Naive thymus-derived CD4-positive, alpha-beta T cell (primary cell): ENCODE results near the gene ACSF3. TPM values are rescaled to one million over a fixed set of nuclear protein-coding genes. Genes with fewer than 3 reads are reported as not detected.
A peak's percentile ranks its signal among the peaks of the same experiment; 100 is the strongest.

ENCODE experiments used
- ATAC-seq: fragments of 150-1000 bp; cut with Tn5 transposase; 2 replicates; pipeline ENCODE4 v1.10.0; 2021; ENCODE audit warnings: mild to moderate bottlenecking, moderate library complexity
- CTCF ChIA-PET: fragments of 350-600 bp; sonication (Branson Sonifier 250); formaldehyde crosslinking; loops from one replicate; lab custom pipeline; 2021; ENCODE audit warnings: antibody characterized with exemption; lab: Charles Lee
- POLR2A ChIA-PET: fragments of 350-600 bp; sonication (Branson Sonifier 250); formaldehyde crosslinking; loops from one replicate; lab custom pipeline; 2021; ENCODE audit warnings: antibody characterized with exemption, inconsistent platforms; lab: Charles Lee
- DNase-seq, 9 donors: peaks; one replicate each; pipeline versions ENCODE4 v3.0.0 to v3.0.0-alpha.2; 2020 to 2022; ENCODE audit warnings: mixed read lengths in 1 of 9
- H3K27ac ChIP-seq: one replicate; pipeline ENCODE4 v1.7.0; 2013; ENCODE audit warnings: mild to moderate bottlenecking, low read depth, low read length, moderate library complexity
- H3K27me3 ChIP-seq, 2 donors: one replicate each; pipeline ENCODE4 v1.7.0; 2013; ENCODE audit warnings: low read length in 2 of 2, mild to moderate bottlenecking in 2 of 2, moderate library complexity in 2 of 2; ENCODE audit not compliant: control insufficient read depth in 2 of 2, insufficient read depth in 2 of 2
- H3K36me3 ChIP-seq, 3 experiments: 1 replicate in 2 of 3; 2 replicates in 1 of 3; pipeline ENCODE4 v1.7.0; 2013; ENCODE audit warnings: low read length in 3 of 3, mild to moderate bottlenecking in 3 of 3, moderate library complexity in 1 of 3; ENCODE audit not compliant: insufficient read depth in 3 of 3, control insufficient read depth in 2 of 3
- H3K4me1 ChIP-seq, 2 donors: one replicate each; pipeline ENCODE4 v1.7.0; 2013; ENCODE audit warnings: low read length in 2 of 2, mild to moderate bottlenecking in 2 of 2, moderate library complexity in 1 of 2; ENCODE audit not compliant: control insufficient read depth in 2 of 2, insufficient read depth in 2 of 2
- H3K4me3 ChIP-seq: 2 replicates; pipeline ENCODE4 v1.7.0; 2013; ENCODE audit warnings: mild to moderate bottlenecking, low read length
- H3K9me3 ChIP-seq, 3 experiments: 1 replicate in 2 of 3; 2 replicates in 1 of 3; pipeline ENCODE4 v1.7.0; 2013; ENCODE audit warnings: low read length in 3 of 3; ENCODE audit not compliant: control insufficient read depth in 2 of 3
- H3K27ac Mint-ChIP-seq, 9 donors: one replicate each; pipeline ENCODE4 v1.8.0; 2020 to 2022; ENCODE audit warnings: mixed read lengths in 9 of 9, mild to moderate bottlenecking in 8 of 9, moderate library complexity in 5 of 9, inconsistent platforms in 2 of 9
- H3K27me3 Mint-ChIP-seq, 5 donors: one replicate each; pipeline ENCODE4 v1.8.0; 2021 to 2022; ENCODE audit warnings: mixed read lengths in 5 of 5, mild to moderate bottlenecking in 1 of 5
- H3K36me3 Mint-ChIP-seq, 5 donors: one replicate each; pipeline ENCODE4 v1.8.0; 2020 to 2022; ENCODE audit warnings: mixed read lengths in 5 of 5, mild to moderate bottlenecking in 3 of 5, inconsistent platforms in 1 of 5
- H3K4me1 Mint-ChIP-seq, 7 donors: one replicate each; pipeline ENCODE4 v1.8.0; 2020 to 2022; ENCODE audit warnings: mixed read lengths in 7 of 7, mild to moderate bottlenecking in 3 of 7, inconsistent platforms in 1 of 7
- H3K4me3 Mint-ChIP-seq, 10 donors: one replicate each; pipeline ENCODE4 v1.8.0; 2020 to 2022; ENCODE audit warnings: mild to moderate bottlenecking in 10 of 10, mixed read lengths in 10 of 10, moderate library complexity in 6 of 10, inconsistent platforms in 2 of 10
- H3K9me3 Mint-ChIP-seq, 11 donors: one replicate each; pipeline ENCODE4 v1.8.0; 2020 to 2022; ENCODE audit warnings: mixed read lengths in 11 of 11, mild to moderate bottlenecking in 4 of 11, inconsistent platforms in 1 of 11, moderate library complexity in 1 of 11
- intact Hi-C, 2 donors: fragments of 100-400 bp; cut with micrococcal nuclease; formaldehyde crosslinking; loops; one replicate each; pipeline ENCODE4 v1.15.1; 2023
- polyA plus RNA-seq, 2 donors: library from polyadenylated mRNA; unstranded; fragments of 300-500 nt; fragmentation: Illumina TruSeq; gene quantifications; one replicate each; pipeline ENCODE4 v1.2.3, GENCODE V29; 2021
- total RNA-seq, 6 experiments: library from RNA in 5 of 6; stranded (reverse) in 5 of 6; gene quantifications; 1 replicate in 5 of 6; 2 replicates in 1 of 6; pipeline ENCODE4 v1.2.3 and lab custom pipeline; 2021 to 2026

The ACSF3 gene
- total and polyA plus RNA-seq, 7 experiments from 2014 or later: 26.2 to 84.1 (median 68.5) TPM

DNA sequence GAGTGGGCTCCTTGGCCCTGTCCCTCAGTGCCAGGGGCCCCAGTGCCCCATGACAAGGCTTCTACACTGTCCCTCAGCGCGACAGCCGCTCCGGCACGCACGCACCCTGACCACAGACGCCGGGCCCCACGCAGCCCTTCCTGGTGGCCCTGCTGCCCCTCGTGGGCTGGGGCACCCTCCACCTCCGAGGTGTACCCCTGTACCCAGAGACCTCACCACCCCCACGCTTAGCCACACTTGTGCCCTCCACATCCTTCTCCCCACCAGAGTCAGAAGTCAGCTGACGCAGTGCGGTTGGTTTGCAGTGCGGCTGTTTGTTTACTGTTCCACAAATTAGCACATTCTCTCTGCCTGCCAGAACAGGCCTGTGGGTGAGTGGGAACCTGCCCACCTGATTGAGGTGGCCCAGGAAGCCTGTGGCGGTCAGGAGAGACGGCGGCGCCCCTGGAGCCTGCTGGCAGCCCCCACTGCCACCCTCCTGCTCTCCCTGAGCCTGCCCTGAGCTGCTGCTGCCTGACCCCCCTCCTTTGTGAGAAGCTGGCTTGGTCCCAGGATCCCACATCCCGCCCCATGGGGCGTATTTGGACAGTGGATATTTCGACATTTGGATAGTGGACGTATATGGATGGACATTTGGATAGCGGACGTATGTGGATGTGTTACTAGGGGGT lies 39.9 kb downstream of the ACSF3 start:
- peaks cover 0 to 66% (median 10%) of the 10 kb centered on the region in 3 experiments for H3K36me3 ChIP-seq
- POLR2A ChIA-PET: interaction anchor here (0.6 kb wide), 1 partner anchor 285 kb away, joined by 3 read pairs; no protein-coding TSS in a partner anchor
- no peak for ATAC-seq

DNA sequence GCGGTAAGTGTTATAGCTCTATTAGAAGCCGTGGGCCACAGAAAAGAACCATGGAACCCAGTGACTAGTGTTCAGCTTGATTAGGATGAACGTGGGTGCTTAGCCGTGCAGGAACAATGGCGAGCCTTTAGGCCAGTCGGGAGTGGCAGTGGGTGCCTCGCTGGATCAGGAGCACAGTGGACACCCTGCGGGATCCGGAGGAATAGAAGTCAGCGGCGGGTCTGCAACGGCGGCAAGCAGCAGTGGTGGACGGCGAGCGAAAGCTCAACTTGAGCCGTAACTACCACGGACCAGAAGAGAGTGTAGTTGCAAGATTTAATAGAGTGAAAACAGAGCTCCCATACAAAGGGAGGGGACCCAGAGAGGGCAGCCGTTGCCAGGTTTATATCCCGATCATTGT lies 40.6 kb downstream of the ACSF3 start:
- no peaks in the 10 kb centered on the region for H3K9me3 ChIP-seq
- peaks cover 0 to 3% (median 0%) of the 10 kb centered on the region in 11 donors for H3K9me3 Mint-ChIP-seq
- POLR2A ChIA-PET: interaction anchor here (0.6 kb wide), 1 partner anchor 285 kb away, joined by 3 read pairs; no protein-coding TSS in a partner anchor
- no peak overlapping the region for H3K4me3 Mint-ChIP-seq
- H3K27ac ChIP-seq: no peak overlapping the region
- H3K27me3 Mint-ChIP-seq: no peaks in the 10 kb centered on the region
- H3K36me3 Mint-ChIP-seq: peaks cover 6 to 38% (median 22%) of the 10 kb centered on the region in 5 donors
- H3K4me1 ChIP-seq: no peaks in the 10 kb centered on the region
- ATAC-seq (no peak), DNase-seq (no peak)
- no peak overlapping the region for H3K4me3 ChIP-seq
- H3K27ac Mint-ChIP-seq: no peak overlapping the region
- H3K27me3 ChIP-seq: no peaks in the 10 kb centered on the region
- CTCF ChIA-PET: interaction anchor here (0.6 kb wide), 1 partner anchor 18 kb away, joined by 3 read pairs; no protein-coding TSS in a partner anchor
- intact Hi-C loops: no loop called here
- peaks cover 3 to 14% (median 10%) of the 10 kb centered on the region in 7 donors for H3K4me1 Mint-ChIP-seq
- peaks cover 0 to 72% (median 10%) of the 10 kb centered on the region in 3 experiments for H3K36me3 ChIP-seq

More for the DNA sequence above, 39.9 kb downstream of the ACSF3 start:
- H3K4me3 ChIP-seq: no peak overlapping the region
- H3K27me3 ChIP-seq: no peaks in the 10 kb centered on the region
- Mint-ChIP-seq H3K36me3 (peaks cover 6 to 39% (median 29%) of the 10 kb centered on the region in 5 donors), H3K9me3 (peaks cover 0 to 5% (median 0%) of the 10 kb centered on the region in 11 donors), H3K27me3 (no peaks in the 10 kb centered on the region), H3K27ac (peak overlapping the region in 1 of 9 donors; percentile 9), H3K4me3 (no peak overlapping the region), H3K4me1 (peaks cover 4 to 21% (median 17%) of the 10 kb centered on the region in 7 donors)
- CTCF ChIA-PET: interaction anchor here (0.6 kb wide), 1 partner anchor 18 kb away, joined by 3 read pairs; no protein-coding TSS in a partner anchor
- intact Hi-C loops: no loop called here
- H3K9me3 ChIP-seq: no peaks in the 10 kb centered on the region
- H3K27ac ChIP-seq: no peak overlapping the region
- no peak for DNase-seq
- H3K4me1 ChIP-seq: no peaks in the 10 kb centered on the region

DNA sequence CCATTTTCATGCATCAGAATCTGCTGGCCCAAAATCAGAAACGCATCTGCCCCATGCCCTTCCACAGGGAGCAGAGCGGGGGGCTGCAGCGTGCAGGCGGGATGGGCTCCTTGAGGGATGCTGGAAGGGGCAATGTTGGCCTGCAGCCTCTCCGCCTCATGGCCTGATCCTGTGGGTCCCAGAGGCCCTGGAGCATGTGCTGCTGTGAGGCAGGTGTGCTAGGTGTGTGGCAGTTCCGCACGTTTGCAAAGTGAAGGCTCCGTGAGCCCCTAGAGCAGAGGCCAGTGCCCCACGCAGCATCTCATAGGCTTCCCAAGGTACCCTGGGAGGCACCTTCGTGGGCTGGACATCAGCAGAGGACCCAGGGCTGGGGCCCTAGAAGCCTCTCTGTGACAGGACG lies 41.5 kb downstream of the ACSF3 start:
- intact Hi-C loops: no loop called here
- no peaks in the 10 kb centered on the region for H3K27me3 ChIP-seq

DNA sequence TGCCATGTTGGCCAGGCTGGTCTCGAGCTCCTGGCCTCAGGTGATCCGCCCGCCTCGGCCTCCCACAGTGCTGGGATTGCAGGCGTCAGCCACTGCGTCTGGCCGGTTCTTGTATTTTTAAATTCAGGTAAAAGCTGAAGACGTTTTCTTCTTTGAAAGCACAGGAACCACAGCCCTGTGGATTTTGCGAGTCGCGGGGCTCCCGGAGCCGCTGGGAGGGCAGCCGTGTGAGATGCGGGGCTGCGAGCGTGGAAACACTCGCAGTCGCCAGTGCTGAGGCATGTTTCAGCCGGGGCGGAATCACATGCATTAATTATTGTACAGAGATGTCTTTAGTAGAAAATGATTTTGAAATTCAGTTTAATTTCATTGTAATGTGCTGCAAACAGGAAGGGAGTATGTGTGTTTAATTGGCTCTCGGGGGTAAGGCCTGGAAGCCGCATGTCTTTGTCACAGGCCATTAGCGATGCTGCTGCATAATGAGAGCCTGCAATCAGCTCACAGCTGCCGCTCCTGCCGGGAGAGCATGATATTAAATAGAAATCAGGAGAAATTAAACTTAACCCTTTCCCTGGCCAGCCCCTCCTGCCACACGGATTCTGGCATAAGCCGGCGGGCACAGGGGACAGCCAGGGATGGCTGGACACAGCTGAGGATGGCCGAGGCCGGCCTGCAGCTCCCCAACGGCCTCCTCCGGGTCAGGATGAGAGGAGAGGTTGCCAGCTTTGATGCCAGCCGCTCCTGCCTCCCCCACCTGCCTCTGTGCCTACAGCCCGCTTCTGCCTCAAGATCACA lies 42.5 kb downstream of the ACSF3 start:
- H3K27me3 ChIP-seq: no peaks in the 10 kb centered on the region
- H3K36me3 Mint-ChIP-seq: peaks cover 6 to 35% (median 16%) of the 10 kb centered on the region in 5 donors
- H3K27me3 Mint-ChIP-seq: no peaks in the 10 kb centered on the region
- intact Hi-C loops: no loop called here
- CTCF ChIA-PET: no interaction called here
- POLR2A ChIA-PET: no interaction called here
- H3K4me3 Mint-ChIP-seq: no peak overlapping the region
- peaks cover 0 to 10% (median 6%) of the 10 kb centered on the region in 7 donors for H3K4me1 Mint-ChIP-seq
- ATAC-seq (no peak), DNase-seq (no peak)
- H3K27ac Mint-ChIP-seq: no peak overlapping the region
- H3K4me1 ChIP-seq: no peaks in the 10 kb centered on the region
- H3K9me3 ChIP-seq: no peaks in the 10 kb centered on the region
- H3K27ac ChIP-seq: no peak overlapping the region
- H3K4me3 ChIP-seq: no peak overlapping the region
- peaks cover 0 to 87% (median 13%) of the 10 kb centered on the region in 3 experiments for H3K36me3 ChIP-seq
- H3K9me3 Mint-ChIP-seq: no peaks in the 10 kb centered on the region

More for the DNA sequence above, 41.5 kb downstream of the ACSF3 start:
- ChIA-PET POLR2A (no interaction called here), CTCF (interaction anchor here (0.6 kb wide), 1 partner anchor 13 kb away, joined by 3 read pairs; no protein-coding TSS in a partner anchor)
- DNase-seq: no peak
- no peaks in the 10 kb centered on the region for H3K9me3 ChIP-seq
- no peak overlapping the region for H3K27ac ChIP-seq
- H3K36me3 ChIP-seq: peaks cover 0 to 79% (median 10%) of the 10 kb centered on the region in 3 experiments
- Mint-ChIP-seq H3K9me3 (no peaks in the 10 kb centered on the region), H3K27ac (peak overlapping the region in 1 of 9 donors; percentile 65), H3K27me3 (no peaks in the 10 kb centered on the region), H3K4me1 (peaks cover 2 to 10% (median 6%) of the 10 kb centered on the region in 7 donors), H3K4me3 (no peak overlapping the region), H3K36me3 (peaks cover 6 to 29% (median 17%) of the 10 kb centered on the region in 5 donors)
- H3K4me3 ChIP-seq: no peak overlapping the region
- no peak for ATAC-seq
- no peaks in the 10 kb centered on the region for H3K4me1 ChIP-seq

- intact Hi-C loops: no loop called here
- H3K27ac ChIP-seq: no peak overlapping the region
- no peaks in the 10 kb centered on the region for H3K4me1 ChIP-seq
- CTCF ChIA-PET: no interaction called here
- ATAC-seq (no peak), DNase-seq (no peak)
- H3K4me3 ChIP-seq: no peak overlapping the region
- Mint-ChIP-seq H3K27ac (no peak overlapping the region), H3K36me3 (peaks cover 3 to 30% (median 12%) of the 10 kb centered on the region in 5 donors), H3K4me3 (no peak overlapping the region), H3K4me1 (peaks cover 0 to 10% (median 4%) of the 10 kb centered on the region in 7 donors), H3K27me3 (no peaks in the 10 kb centered on the region), H3K9me3 (no peaks in the 10 kb centered on the region)
- H3K27me3 ChIP-seq: no peaks in the 10 kb centered on the region
- peaks cover 0 to 87% (median 15%) of the 10 kb centered on the region in 3 experiments for H3K36me3 ChIP-seq
- no peaks in the 10 kb centered on the region for H3K9me3 ChIP-seq
- POLR2A ChIA-PET: interaction anchor here (1.7 kb wide), 1 partner anchor 21 kb away, joined by 5 read pairs; no protein-coding TSS in a partner anchor
These were observed 43.3 kb downstream of the ACSF3 start for GRCh38 chr16:89136931-89137330.

- Histone ChIP-seq H3K4me3 (no peak overlapping the region), H3K27ac (no peak overlapping the region), H3K4me1 (no peaks in the 10 kb centered on the region), H3K9me3 (no peaks in the 10 kb centered on the region), H3K27me3 (no peaks in the 10 kb centered on the region), H3K36me3 (peaks cover 0 to 91% (median 15%) of the 10 kb centered on the region in 3 experiments)
- DNase-seq (no peak), ATAC-seq (no peak)
- no peak overlapping the region for H3K27ac Mint-ChIP-seq
- intact Hi-C loops: no loop called here
- H3K36me3 Mint-ChIP-seq: peaks cover 3 to 35% (median 12%) of the 10 kb centered on the region in 5 donors
- peaks cover 0 to 10% (median 4%) of the 10 kb centered on the region in 7 donors for H3K4me1 Mint-ChIP-seq
- CTCF ChIA-PET: no interaction called here
- no peak overlapping the region for H3K4me3 Mint-ChIP-seq
- no peaks in the 10 kb centered on the region for H3K9me3 Mint-ChIP-seq
- POLR2A ChIA-PET: interaction anchor here (1.7 kb wide), 1 partner anchor 22 kb away, joined by 5 read pairs; no protein-coding TSS in a partner anchor
- H3K27me3 Mint-ChIP-seq: no peaks in the 10 kb centered on the region
These were observed 44.2 kb downstream of the ACSF3 start for GRCh38 chr16:89137666-89138512.
